Progenitor cell of endocrine pancreas (in vitro differentiated cells): ENCODE results near the gene MAPK1. TPM values are rescaled to one million over a fixed set of nuclear protein-coding genes. Genes with fewer than 3 reads are reported as not detected.
"Not testable (repeated sequence)": the region's sequence is repeated elsewhere in the genome, so short reads cannot be mapped to it uniquely, and the experiment has no call there.

Source experiments
- DNase-seq: peaks from one replicate; pipeline ENCODE4 v3.0.0; 2021; ENCODE audit warnings: low spot score; ENCODE audit not compliant: unreplicated experiment
- H3K27ac Mint-ChIP-seq: 2 replicates; pipeline ENCODE4 v1.8.0; 2021; ENCODE audit warnings: mild to moderate bottlenecking, moderate library complexity, mixed read lengths
- H3K27me3 Mint-ChIP-seq: 2 replicates; pipeline ENCODE4 v1.8.0; 2021; ENCODE audit warnings: mixed read lengths
- H3K36me3 Mint-ChIP-seq: 2 replicates; pipeline ENCODE4 v1.8.0; 2022; ENCODE audit warnings: mixed read lengths; ENCODE audit not compliant: insufficient read depth
- H3K4me1 Mint-ChIP-seq: 2 replicates; pipeline ENCODE4 v1.8.0; 2021; ENCODE audit warnings: low read depth, mixed read lengths
- H3K4me3 Mint-ChIP-seq: 2 replicates; pipeline ENCODE4 v1.8.0; 2021; ENCODE audit warnings: low read depth, mild to moderate bottlenecking, moderate library complexity, mixed read lengths
- H3K9me3 Mint-ChIP-seq: 2 replicates; pipeline ENCODE4 v1.8.0; 2021; ENCODE audit warnings: low read depth, mixed read lengths
- total RNA-seq: library from RNA; stranded (reverse); gene quantifications from 2 replicates; pipeline ENCODE4 v1.2.1, GENCODE V29; 2021
- TF ChIP-seq, protein P1 (sequence below): fragments of 200-600 bp; sonication (generic); IDR thresholded peaks from one replicate; pipeline ENCODE4 v1.5.0; 2021; ENCODE audit warnings: antibody characterized with exemption, mild to moderate bottlenecking; ENCODE audit not compliant: unreplicated experiment

MAPK1 gene
- total RNA-seq, 1 donor from 2014 or later: 116 TPM

- DNase-seq: no peak
- H3K9me3 Mint-ChIP-seq: no peaks in the 10 kb centered on the region
- TF ChIP-seq, protein P1, sequence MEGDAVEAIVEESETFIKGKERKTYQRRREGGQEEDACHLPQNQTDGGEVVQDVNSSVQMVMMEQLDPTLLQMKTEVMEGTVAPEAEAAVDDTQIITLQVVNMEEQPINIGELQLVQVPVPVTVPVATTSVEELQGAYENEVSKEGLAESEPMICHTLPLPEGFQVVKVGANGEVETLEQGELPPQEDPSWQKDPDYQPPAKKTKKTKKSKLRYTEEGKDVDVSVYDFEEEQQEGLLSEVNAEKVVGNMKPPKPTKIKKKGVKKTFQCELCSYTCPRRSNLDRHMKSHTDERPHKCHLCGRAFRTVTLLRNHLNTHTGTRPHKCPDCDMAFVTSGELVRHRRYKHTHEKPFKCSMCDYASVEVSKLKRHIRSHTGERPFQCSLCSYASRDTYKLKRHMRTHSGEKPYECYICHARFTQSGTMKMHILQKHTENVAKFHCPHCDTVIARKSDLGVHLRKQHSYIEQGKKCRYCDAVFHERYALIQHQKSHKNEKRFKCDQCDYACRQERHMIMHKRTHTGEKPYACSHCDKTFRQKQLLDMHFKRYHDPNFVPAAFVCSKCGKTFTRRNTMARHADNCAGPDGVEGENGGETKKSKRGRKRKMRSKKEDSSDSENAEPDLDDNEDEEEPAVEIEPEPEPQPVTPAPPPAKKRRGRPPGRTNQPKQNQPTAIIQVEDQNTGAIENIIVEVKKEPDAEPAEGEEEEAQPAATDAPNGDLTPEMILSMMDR: no peak
- H3K36me3 Mint-ChIP-seq: peaks cover 5% of the 10 kb centered on the region
- peaks cover 48% of the 10 kb centered on the region for H3K4me1 Mint-ChIP-seq
- H3K27me3 Mint-ChIP-seq: no peaks in the 10 kb centered on the region
- peak overlapping the region; percentile 33 for H3K27ac Mint-ChIP-seq
- no peak overlapping the region for H3K4me3 Mint-ChIP-seq
Measured at GRCh38 chr22:21855676-21856075, 11.8 kb downstream of the MAPK1 start.

DNA sequence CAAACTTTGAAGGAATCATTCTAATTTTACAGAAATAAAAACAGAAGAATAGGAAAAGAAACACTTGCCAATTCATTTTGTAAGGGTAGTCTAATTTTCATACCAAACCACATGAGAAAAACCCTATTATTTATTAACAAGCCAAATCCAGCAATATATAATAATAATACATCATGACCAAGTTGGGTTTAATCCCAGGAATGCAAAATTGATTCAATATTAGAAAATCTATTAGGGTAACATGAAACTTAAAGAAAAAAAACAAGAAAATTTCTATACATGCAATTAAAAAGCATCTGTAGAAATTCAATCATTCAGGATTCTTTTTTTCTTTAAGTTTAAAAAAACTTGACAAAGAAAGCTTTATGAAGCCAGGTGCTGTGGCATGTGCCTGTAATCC lies 16.8 kb downstream of the MAPK1 start:
- Mint-ChIP-seq H3K9me3 (peaks cover 7% of the 10 kb centered on the region), H3K36me3 (peaks cover 19% of the 10 kb centered on the region)

GRCh38 chr22:21849489-21849888 lies 18.0 kb downstream of the MAPK1 start:
- TF ChIP-seq, protein P1: no peak
- peaks cover 2% of the 10 kb centered on the region for H3K4me1 Mint-ChIP-seq
- H3K27ac Mint-ChIP-seq: no peak overlapping the region
- peaks cover 21% of the 10 kb centered on the region for H3K36me3 Mint-ChIP-seq
- H3K9me3 Mint-ChIP-seq: peaks cover 7% of the 10 kb centered on the region
- no peak overlapping the region for H3K4me3 Mint-ChIP-seq
- DNase-seq: no peak
- no peaks in the 10 kb centered on the region for H3K27me3 Mint-ChIP-seq

More for the DNA sequence above, 16.8 kb downstream of the MAPK1 start:
- TF ChIP-seq, protein P1: no peak
- no peak for DNase-seq
- peak overlapping the region; percentile 57 for H3K27ac Mint-ChIP-seq
- H3K27me3 Mint-ChIP-seq: no peaks in the 10 kb centered on the region
- H3K4me3 Mint-ChIP-seq: no peak overlapping the region
- H3K4me1 Mint-ChIP-seq: peaks cover 9% of the 10 kb centered on the region

- not testable (repeated sequence) for H3K4me3 Mint-ChIP-seq, H3K27ac Mint-ChIP-seq, H3K4me1 Mint-ChIP-seq, H3K9me3 Mint-ChIP-seq, DNase-seq, H3K27me3 Mint-ChIP-seq
- peaks cover 19% of the 10 kb centered on the region for H3K36me3 Mint-ChIP-seq
Measured at GRCh38 chr22:21848057-21848456, 19.4 kb downstream of the MAPK1 start.

- Mint-ChIP-seq H3K9me3 (peaks cover 7% of the 10 kb centered on the region), H3K27me3 (no peaks in the 10 kb centered on the region), H3K36me3 (peaks cover 16% of the 10 kb centered on the region), H3K4me3 (no peak overlapping the region), H3K4me1 (no peaks in the 10 kb centered on the region), H3K27ac (no peak overlapping the region)
- DNase-seq: no peak
- TF ChIP-seq, protein P1: no peak
Measured at GRCh38 chr22:21845558-21846453, 21.6 kb downstream of the MAPK1 start.

GRCh38 chr22:21842946-21843345 lies 24.5 kb downstream of the MAPK1 start:
- Mint-ChIP-seq H3K27me3 (no peaks in the 10 kb centered on the region), H3K4me3 (no peak overlapping the region), H3K9me3 (peaks cover under 1% of the 10 kb centered on the region), H3K36me3 (peaks cover 7% of the 10 kb centered on the region), H3K27ac (peak overlapping the region; percentile 19), H3K4me1 (peaks cover 2% of the 10 kb centered on the region)
- no peak for DNase-seq
- TF ChIP-seq, protein P1: no peak
